IMR-90 (cell line): ENCODE measurements around the gene LNX1. TPM values are rescaled to one million over a fixed set of nuclear protein-coding genes. Genes with fewer than 3 reads are reported as not detected.
A peak's percentile ranks its signal among the peaks of the same experiment; 100 is the strongest.

Experiments used
- ATAC-seq: fragments of 200-7000 bp; cut with Tn5 transposase; 2 replicates; pipeline ENCODE4 v1.9.1; 2020; ENCODE audit warnings: low read depth, mild to moderate bottlenecking, moderate library complexity
- BruUV-seq: library from RNA; stranded (reverse); fragments of 400-500 nt; replicated peaks from 2 replicates; lab custom pipeline; 2021; lab: Mats Ljungman, UMichigan
- CTCF ChIA-PET: fragments of 300-600 bp; formaldehyde crosslinking; extraction: SDS; loops from one replicate; lab custom pipeline; 2021; ENCODE audit warnings: antibody characterized with exemption; lab: Yijun Ruan, JAX
- POLR2A ChIA-PET: fragments of 300-600 bp; sonication (Branson Sonifier 250); formaldehyde crosslinking; loops from one replicate; lab custom pipeline; 2022; ENCODE audit warnings: antibody characterized with exemption; ENCODE audit not compliant: unreplicated experiment; lab: Charles Lee
- DNase-seq: peaks from one replicate; pipeline ENCODE4 v3.0.0; 2013
- H2AFZ ChIP-seq: replicated peaks from 2 replicates; pipeline ENCODE3; 2013; ENCODE audit warnings: low read length, mild to moderate bottlenecking; ENCODE audit not compliant: poor library complexity
- H2AK5ac ChIP-seq: 2 replicates; pipeline ENCODE4 v1.6.1; 2013; ENCODE audit warnings: low read depth, low read length, inconsistent platforms
- H2AK9ac ChIP-seq: replicated peaks from 2 replicates; pipeline ENCODE3; 2013; ENCODE audit warnings: mild to moderate bottlenecking, low read depth, low read length, moderate library complexity; ENCODE audit not compliant: poor library complexity
- H2BK120ac ChIP-seq: 2 replicates; pipeline ENCODE4 v1.6.1; 2013; ENCODE audit warnings: low read depth, low read length, inconsistent platforms
- H2BK15ac ChIP-seq: 3 replicates; pipeline ENCODE4 v1.6.1; 2013; ENCODE audit warnings: low read depth, low read length, inconsistent platforms
- H2BK20ac ChIP-seq: 2 replicates; pipeline ENCODE4 v1.6.1; 2013; ENCODE audit warnings: low read depth, mild to moderate bottlenecking, inconsistent platforms, low read length, moderate library complexity
- H2BK5ac ChIP-seq: 2 replicates; pipeline ENCODE4 v1.6.1; 2013; ENCODE audit warnings: mild to moderate bottlenecking, low read depth, low read length, inconsistent platforms; ENCODE audit not compliant: poor library complexity, severe bottlenecking
- H3K14ac ChIP-seq: replicated peaks from 2 replicates; pipeline ENCODE4 v1.6.1; 2013; ENCODE audit warnings: low read depth, low read length, inconsistent platforms
- H3K18ac ChIP-seq: 2 replicates; pipeline ENCODE4 v1.6.1; 2013; ENCODE audit warnings: low read depth, low read length, control low read depth
- H3K23ac ChIP-seq: 2 replicates; pipeline ENCODE4 v1.6.1; 2013; ENCODE audit warnings: low read depth, low read length, inconsistent platforms
- H3K27ac ChIP-seq: 2 replicates; pipeline ENCODE4 v1.5.1; 2013; ENCODE audit warnings: mild to moderate bottlenecking, control low read depth, low read length; ENCODE audit not compliant: insufficient read depth
- H3K27me3 ChIP-seq: 2 replicates; pipeline ENCODE4 v1.6.1; 2013; ENCODE audit warnings: low read length; ENCODE audit not compliant: control insufficient read depth, insufficient read depth
- H3K36me3 ChIP-seq: 2 replicates; pipeline ENCODE4 v1.6.1; 2013; ENCODE audit warnings: low read length, mixed read lengths; ENCODE audit not compliant: control insufficient read depth, insufficient read depth
- H3K4ac ChIP-seq: 2 replicates; pipeline ENCODE4 v1.6.1; 2013; ENCODE audit warnings: low read depth, low read length, inconsistent platforms
- H3K4me1 ChIP-seq: 2 replicates; pipeline ENCODE4 v1.6.1; 2013; ENCODE audit warnings: low read length, mixed read lengths; ENCODE audit not compliant: control insufficient read depth, insufficient read depth
- H3K4me2 ChIP-seq: 2 replicates; pipeline ENCODE4 v1.6.1; 2013; ENCODE audit warnings: low read depth, mild to moderate bottlenecking, control low read depth, low read length, moderate library complexity
- H3K4me3 ChIP-seq: 2 replicates; pipeline ENCODE4 v1.5.1; 2013; ENCODE audit warnings: low read depth, mild to moderate bottlenecking, control low read depth, low read length, moderate library complexity; ENCODE audit not compliant: insufficient read depth
- H3K56ac ChIP-seq: 2 replicates; pipeline ENCODE4 v1.6.1; 2013; ENCODE audit warnings: low read length, inconsistent platforms; ENCODE audit not compliant: insufficient read depth; ENCODE audit errors: extremely low read depth
- H3K79me1 ChIP-seq, 2 experiments: 2 replicates each; pipeline ENCODE4 v1.6.1; 2013; ENCODE audit warnings: low read length in 2 of 2, inconsistent platforms in 1 of 2, low read depth in 1 of 2
- H3K9ac ChIP-seq: 2 replicates; pipeline ENCODE4 v1.6.1; 2013; ENCODE audit warnings: low read depth, low read length, control low read depth
- H3K9me1 ChIP-seq: 2 replicates; pipeline ENCODE4 v1.6.1; 2013; ENCODE audit warnings: low read length, inconsistent platforms; ENCODE audit not compliant: insufficient read depth
- H3K9me3 ChIP-seq: 2 replicates; pipeline ENCODE4 v1.6.1; 2013; ENCODE audit warnings: low read length; ENCODE audit not compliant: control insufficient read depth, insufficient read depth
- H4K20me1 ChIP-seq: 2 replicates; pipeline ENCODE4 v1.6.1; 2013; ENCODE audit warnings: low read length, inconsistent platforms; ENCODE audit not compliant: insufficient read depth
- H4K5ac ChIP-seq: 2 replicates; pipeline ENCODE4 v1.6.1; 2013; ENCODE audit warnings: mild to moderate bottlenecking, low read depth, low read length, control low read depth
- H4K8ac ChIP-seq, 2 experiments: 2 replicates each; pipeline ENCODE4 v1.6.1; 2013; ENCODE audit warnings: low read depth in 2 of 2, low read length in 2 of 2, control low read depth in 1 of 2, inconsistent platforms in 1 of 2
- H4K91ac ChIP-seq: 2 replicates; pipeline ENCODE4 v1.6.1; 2013; ENCODE audit warnings: low read depth, low read length, inconsistent platforms; ENCODE audit not compliant: insufficient read depth
- CEBPB ChIP-seq: IDR thresholded peaks from 2 replicates; pipeline ENCODE4 v1.6.1; 2012; ENCODE audit warnings: low read depth, low read length, improper control_type of control experiment
- CTCF ChIP-seq: conservative IDR thresholded peaks from 2 replicates; pipeline ENCODE4 v1.5.1; 2012; ENCODE audit warnings: mild to moderate bottlenecking, low read depth, low read length, improper control_type of control experiment
- FOS ChIP-seq: fragments of 150-350 bp; IDR thresholded peaks from 2 replicates; pipeline ENCODE4 v1.6.1; 2016; ENCODE audit warnings: low read depth, low read length
- MAFK ChIP-seq: IDR thresholded peaks from 2 replicates; pipeline ENCODE4 v1.6.1; 2012; ENCODE audit warnings: low read depth, low read length, improper control_type of control experiment
- MXI1 ChIP-seq: IDR thresholded peaks from 2 replicates; pipeline ENCODE4 v1.6.1; 2012; ENCODE audit warnings: low read depth, mild to moderate bottlenecking, low read length, moderate library complexity, borderline replicate concordance
- POLR2A ChIP-seq: IDR thresholded peaks from 2 replicates; pipeline ENCODE4 v1.6.1; 2012; ENCODE audit warnings: mild to moderate bottlenecking, low read depth, low read length
- RAD21 ChIP-seq: IDR thresholded peaks from 2 replicates; pipeline ENCODE4 v1.6.1; 2012; ENCODE audit warnings: low read length, improper control_type of control experiment
- RCOR1 ChIP-seq: IDR thresholded peaks from 2 replicates; pipeline ENCODE4 v1.6.1; 2012; ENCODE audit warnings: mild to moderate bottlenecking, low read length, improper control_type of control experiment; ENCODE audit not compliant: insufficient replicate concordance
- RFX5 ChIP-seq: IDR thresholded peaks from 2 replicates; pipeline ENCODE4 v1.8.0; 2012; ENCODE audit warnings: low read depth, mild to moderate bottlenecking, low read length, moderate library complexity
- SMC3 ChIP-seq: fragments of 150-350 bp; IDR thresholded peaks from 2 replicates; pipeline ENCODE4 v1.6.1; 2016; ENCODE audit warnings: low read depth, mild to moderate bottlenecking, antibody characterized with exemption, low read length, moderate library complexity
- WGBS, 2 experiments: methylation state at CpG; one replicate each; pipeline versions ENCODE4 v1.1.5 to v1.1.7; 2013; ENCODE audit warnings: missing lambda C conversion rate in 2 of 2; ENCODE audit not compliant: insufficient read length in 1 of 2; ENCODE audit errors: extremely low coverage in 2 of 2; 5-methylcytosine and 5-hydroxymethylcytosine counted together
- dilution Hi-C: fragments of 300-500 bp; cut with HindIII; formaldehyde crosslinking; loops from one replicate; pipeline ENCODE4 v1.14.3; 2018; ENCODE audit warnings: low sequenced_read_pairs; ENCODE audit not compliant: unreplicated experiment
- in situ Hi-C: fragments of 300-500 bp; cut with MboI; formaldehyde crosslinking; loops from 3 replicates; pipeline ENCODE4 v1.14.3; 2019; ENCODE audit warnings: low sequenced_read_pairs, inconsistent platforms, mixed read lengths
- intact Hi-C: fragments of 100-400 bp; cut with micrococcal nuclease; formaldehyde crosslinking; loops from 2 replicates; pipeline ENCODE4 v1.10.0; 2022
- polyA plus RNA-seq, 3 experiments: library from polyadenylated mRNA; depleted of rRNA; stranded (reverse); fragments of >200 nt; gene quantifications; 2 replicates each; pipeline ENCODE4 v1.2.3, GENCODE V29; 2012; ENCODE audit warnings: low replicate concordance in 1 of 3
- total RNA-seq: library from RNA; depleted of rRNA; stranded (reverse); fragments of >200 nt; gene quantifications from 2 replicates; pipeline ENCODE4 v1.2.3, GENCODE V29; 2012

LNX1 gene
- total and polyA plus RNA-seq, 2 of the 4 experiments (the other 2 are of a cell fraction), result 0.15 to 0.36 TPM

- peaks cover 7% of the 10 kb centered on the region for H3K9me1 ChIP-seq
- 0 out of 2 replicates have a peak overlapping the region, but pooled peaks have one; percentile 23 for H3K23ac ChIP-seq
- H4K91ac ChIP-seq, result no peak overlapping the region
- H4K8ac ChIP-seq, result no peak overlapping the region
- H3K9ac ChIP-seq, result no peak overlapping the region
- dilution Hi-C loops, result no loop called here
- no peak overlapping the region for H3K4ac ChIP-seq
- no peaks in the 10 kb centered on the region for H3K9me3 ChIP-seq
- CTCF ChIA-PET, result no interaction called here
- BruUV-seq, result no TSS peak
- H3K4me2 ChIP-seq, result no peak overlapping the region
- in situ Hi-C loops, result no loop called here
- no peaks in the 10 kb centered on the region for H3K27me3 ChIP-seq
- no peak overlapping the region for H4K5ac ChIP-seq
- no peak overlapping the region for H3K56ac ChIP-seq
- POLR2A ChIA-PET, result no interaction called here
- no peak overlapping the region for H2BK20ac ChIP-seq
- ATAC-seq, result no peak
- H3K18ac ChIP-seq, result no peak overlapping the region
- H2BK15ac ChIP-seq, result no peak overlapping the region
- H3K27ac ChIP-seq, result no peak overlapping the region
- H2AFZ ChIP-seq, result no peak overlapping the region
- peaks cover 6% of the 10 kb centered on the region for H3K4me1 ChIP-seq
- no peak overlapping the region for H3K4me3 ChIP-seq
- no peak overlapping the region for H2AK9ac ChIP-seq
- 86% methylated on average over 1 of the region's 3 CpGs; no CpG with 5 or more reads in 1 of the 2 experiments for WGBS, 2 experiments
- TF ChIP-seq CTCF (no peak), SMC3 (no peak), FOS (no peak), RCOR1 (no peak), RFX5 (no peak), MAFK (no peak), POLR2A (no peak), CEBPB (no peak), RAD21 (no peak), MXI1 (no peak)
- peaks cover 21 to 35% of the 10 kb centered on the region in 2 experiments for H3K79me1 ChIP-seq
- no peaks in the 10 kb centered on the region; the same call in 1 of the 2 replicates for H4K20me1 ChIP-seq
- peaks cover 22% of the 10 kb centered on the region for H3K36me3 ChIP-seq
- H2BK120ac ChIP-seq, result no peak overlapping the region
- no peak overlapping the region for H2BK5ac ChIP-seq
- intact Hi-C loops, result loop anchor here (10.0 kb wide), 1 partner anchor 261 kb away; no protein-coding TSS in a partner anchor
- no peak overlapping the region for H2AK5ac ChIP-seq
- DNase-seq, result no peak
- H3K14ac ChIP-seq, result no peak overlapping the region
Observed at GRCh38 chr4:53455766-53456165, 135.5 kb downstream of the LNX1 start.
